HG03095 (cell line): Measurements from ENCODE around the gene ZNF714.
A peak's percentile ranks its signal among the peaks of the same experiment; 100 is the strongest.

Experiments used
- ATAC-seq: cut with Tn5 transposase; IDR thresholded peaks from one replicate; pipeline ENCODE4 v1.9.1; 2021; ENCODE audit warnings: moderate library complexity; ENCODE audit not compliant: unreplicated experiment

Gene ZNF714

DNA sequence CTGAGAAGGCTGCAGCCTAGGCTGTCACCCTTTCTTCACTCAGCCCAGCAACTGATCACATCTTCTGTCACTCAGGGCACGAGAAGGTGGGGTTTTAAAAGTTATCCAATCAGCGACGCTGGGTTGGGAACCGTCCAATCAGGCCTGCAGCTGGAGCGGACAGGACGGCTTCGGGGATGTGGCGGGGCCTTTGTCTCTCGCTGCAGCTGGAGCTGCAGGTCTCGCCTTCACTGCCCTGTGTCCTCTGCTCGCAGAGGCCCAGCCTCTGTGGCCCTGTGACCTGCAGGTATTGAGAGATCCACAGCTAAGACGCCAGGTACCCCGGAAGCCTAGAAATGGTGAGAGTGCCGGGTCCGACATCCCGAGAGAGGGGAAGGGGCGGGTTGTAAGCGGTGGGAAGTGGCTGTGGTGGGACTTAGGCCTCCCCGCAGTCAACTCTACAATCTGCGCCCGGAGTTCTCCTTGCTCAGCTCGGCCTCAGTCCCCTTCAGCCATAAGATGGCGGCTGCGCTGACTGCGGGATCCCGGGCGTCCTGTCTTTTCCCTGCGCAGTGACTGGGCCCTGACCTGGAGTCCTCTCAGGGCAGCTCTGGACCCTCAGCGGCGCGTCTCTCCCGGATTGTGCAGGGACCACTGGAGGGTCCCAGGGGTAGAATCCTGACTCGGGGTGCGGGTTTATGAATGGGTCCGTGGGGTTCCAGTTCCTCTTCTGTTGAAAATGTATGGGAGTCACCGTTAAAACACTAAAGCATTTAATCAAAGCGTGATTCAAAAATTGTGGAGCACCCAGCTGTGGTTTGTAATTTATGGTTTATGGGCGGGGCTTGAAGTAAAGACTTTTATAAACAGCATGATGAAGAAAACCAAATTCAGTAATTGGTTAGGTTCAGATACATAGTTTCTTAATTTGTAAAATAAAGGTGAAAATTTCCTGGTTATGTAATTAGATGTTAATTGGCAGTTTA, at the start of gene ZNF714:
Gene ZNF714, plus strand, starts transcription at position 193 of the 965 bp plus-strand sequence. CDS start 16,066 bp downstream, outside the sequence.
- ATAC-seq = peak; percentile 97

DNA sequence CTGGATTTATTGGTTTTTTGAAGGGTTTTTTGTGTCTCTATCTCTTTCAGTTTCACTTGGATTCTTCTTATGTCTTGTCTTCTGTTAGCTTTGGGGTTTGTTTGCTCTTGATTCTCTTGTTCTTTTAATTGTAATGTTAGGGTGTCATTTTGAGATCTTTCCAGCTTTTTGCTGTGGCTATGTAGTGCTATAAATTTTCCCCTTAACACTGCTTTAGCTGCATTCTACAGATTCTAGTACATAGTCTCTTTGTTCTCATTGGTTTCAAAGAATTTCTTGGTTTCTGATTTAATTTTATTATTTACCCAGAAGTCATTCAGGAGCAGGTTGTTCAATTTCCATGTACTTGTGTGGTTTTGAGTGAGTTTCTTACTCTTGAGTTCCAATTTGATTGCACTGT, 37.0 kb upstream of the ZNF714 start:
- no peak for ATAC-seq

GRCh38 chr19:21046489-21046888, 35.5 kb upstream of the ZNF714 start:
- ATAC-seq = no peak

GRCh38 chr19:21047716-21048115, 34.3 kb upstream of the ZNF714 start:
- ATAC-seq = no peak

- no peak for ATAC-seq
Observed at GRCh38 chr19:21052902-21053301, 29.1 kb upstream of the ZNF714 start.

DNA sequence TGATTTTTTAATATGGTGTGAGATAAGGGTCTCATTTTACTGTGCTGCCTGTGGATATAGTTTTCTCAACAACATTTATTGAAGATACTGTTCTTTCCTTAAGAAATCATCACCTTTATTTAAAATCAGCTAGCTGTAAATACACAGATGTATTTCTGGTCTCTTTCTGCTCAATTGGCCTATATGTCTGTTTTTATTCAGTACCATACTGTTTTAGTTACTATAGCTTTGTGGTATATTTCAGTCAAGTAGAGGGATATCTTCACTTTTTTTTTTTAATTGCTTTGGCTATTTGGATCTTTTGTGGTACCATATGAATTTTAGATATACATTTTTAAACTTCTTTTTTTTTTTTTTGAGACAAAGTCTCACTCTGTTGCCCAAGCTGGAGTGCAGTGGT, 16.7 kb upstream of the ZNF714 start:
- ATAC-seq = no peak

DNA sequence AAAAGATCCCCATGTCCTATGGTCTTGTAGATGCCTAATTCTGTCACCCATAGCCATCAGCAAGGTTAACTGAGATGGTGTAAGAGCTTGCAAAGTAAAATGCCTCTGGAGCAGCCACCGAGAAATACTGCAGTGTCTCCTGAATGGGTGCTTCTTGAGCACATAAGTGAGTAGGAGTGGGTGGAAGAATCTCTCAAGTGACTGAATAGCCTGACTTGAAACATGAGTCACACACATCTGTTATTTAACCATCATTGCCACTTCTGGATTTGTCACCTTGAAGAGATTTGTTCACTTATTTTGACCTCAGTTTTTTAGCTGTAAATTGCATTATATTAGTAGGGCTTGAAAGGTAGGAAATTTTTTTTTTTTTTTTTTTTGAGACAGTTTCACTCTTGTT, 2.3 kb downstream of the ZNF714 start:
- no peak for ATAC-seq

DNA sequence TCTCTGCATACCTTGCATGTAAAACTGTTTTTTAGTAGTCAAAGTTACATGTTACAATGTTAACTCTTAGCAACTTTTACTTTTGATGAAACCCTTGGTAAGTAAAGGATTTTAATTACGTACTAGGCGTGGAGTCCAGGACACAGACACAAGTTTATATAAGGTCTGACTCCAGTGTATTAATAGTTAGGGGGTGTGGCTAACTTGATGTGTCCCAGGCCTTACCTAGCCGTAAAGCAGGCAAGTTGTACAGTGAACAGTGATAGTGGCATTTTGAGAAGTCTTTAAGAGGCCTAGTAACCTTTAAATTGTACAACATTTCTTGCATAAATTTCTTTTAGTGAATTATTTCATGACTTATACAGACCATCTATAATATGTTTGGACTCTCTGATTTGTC, 5.9 kb downstream of the ZNF714 start:
- ATAC-seq = no peak

DNA sequence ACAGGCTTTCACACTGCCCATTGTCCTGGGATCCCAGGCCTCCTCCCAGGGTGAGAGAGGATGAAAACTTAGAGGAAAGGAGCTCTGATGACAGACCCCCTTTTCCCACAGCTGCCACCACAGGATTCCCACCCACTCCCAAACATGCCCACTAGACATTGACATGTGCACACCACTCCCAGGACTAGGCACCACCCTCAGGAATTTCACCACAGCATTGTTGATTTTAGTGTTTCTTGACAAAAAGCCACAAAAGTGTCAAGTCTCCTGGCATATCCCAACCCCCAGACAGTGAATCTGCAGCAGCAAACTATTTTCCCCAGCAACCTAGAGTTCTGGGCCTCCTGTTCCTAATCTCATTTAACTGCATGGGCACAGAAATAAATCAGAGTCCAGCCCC, 10.1 kb downstream of the ZNF714 start:
- no peak for ATAC-seq

- no peak for ATAC-seq
Observed at GRCh38 chr19:21094347-21095025, 12.5 kb downstream of the ZNF714 start.

GRCh38 chr19:21098291-21098690, 16.3 kb downstream of the ZNF714 start:
- no peak for ATAC-seq

GRCh38 chr19:21101521-21102242, 19.7 kb downstream of the ZNF714 start:
- no peak for ATAC-seq

DNA sequence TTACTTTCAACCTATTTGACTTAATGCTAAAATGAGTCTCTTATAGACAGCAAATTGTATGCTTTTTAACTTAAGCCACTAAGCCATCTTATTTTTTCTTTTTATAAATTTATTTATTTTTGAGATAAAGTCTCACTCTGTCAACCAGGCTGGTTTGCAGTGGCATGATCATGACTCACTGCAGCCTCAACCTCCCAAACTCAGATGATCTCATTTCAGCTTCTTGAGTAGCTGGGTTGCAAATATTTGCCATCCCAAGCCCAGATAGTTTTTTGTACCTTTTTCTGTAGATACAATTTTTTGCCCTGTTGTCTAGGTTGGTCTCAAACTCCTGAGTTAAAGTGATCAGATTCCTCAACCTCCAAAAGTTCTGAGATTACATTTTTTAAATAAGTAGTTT, 27.1 kb downstream of the ZNF714 start:
- ATAC-seq = no peak

GRCh38 chr19:21110183-21110582, 28.2 kb downstream of the ZNF714 start:
- ATAC-seq = no peak

DNA sequence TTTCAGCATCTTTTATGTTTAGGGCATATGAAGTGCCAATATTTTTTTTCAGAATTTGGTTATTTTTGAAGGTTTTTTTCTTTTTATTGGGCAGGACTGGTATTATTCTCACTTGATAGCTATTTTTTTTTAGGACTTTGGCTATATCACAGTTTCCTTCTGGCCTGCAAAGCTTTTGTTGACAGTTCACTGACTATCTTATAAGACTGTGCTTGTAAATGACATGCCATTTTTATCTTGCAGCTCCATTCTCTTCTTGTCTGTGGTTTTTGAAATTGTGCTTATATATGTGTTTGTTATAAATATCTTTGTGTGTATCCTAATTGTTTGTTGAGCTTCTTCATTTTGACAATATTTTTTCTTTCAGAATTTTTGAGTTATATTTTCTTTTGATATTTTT, 33.4 kb downstream of the ZNF714 start:
- no peak for ATAC-seq

DNA sequence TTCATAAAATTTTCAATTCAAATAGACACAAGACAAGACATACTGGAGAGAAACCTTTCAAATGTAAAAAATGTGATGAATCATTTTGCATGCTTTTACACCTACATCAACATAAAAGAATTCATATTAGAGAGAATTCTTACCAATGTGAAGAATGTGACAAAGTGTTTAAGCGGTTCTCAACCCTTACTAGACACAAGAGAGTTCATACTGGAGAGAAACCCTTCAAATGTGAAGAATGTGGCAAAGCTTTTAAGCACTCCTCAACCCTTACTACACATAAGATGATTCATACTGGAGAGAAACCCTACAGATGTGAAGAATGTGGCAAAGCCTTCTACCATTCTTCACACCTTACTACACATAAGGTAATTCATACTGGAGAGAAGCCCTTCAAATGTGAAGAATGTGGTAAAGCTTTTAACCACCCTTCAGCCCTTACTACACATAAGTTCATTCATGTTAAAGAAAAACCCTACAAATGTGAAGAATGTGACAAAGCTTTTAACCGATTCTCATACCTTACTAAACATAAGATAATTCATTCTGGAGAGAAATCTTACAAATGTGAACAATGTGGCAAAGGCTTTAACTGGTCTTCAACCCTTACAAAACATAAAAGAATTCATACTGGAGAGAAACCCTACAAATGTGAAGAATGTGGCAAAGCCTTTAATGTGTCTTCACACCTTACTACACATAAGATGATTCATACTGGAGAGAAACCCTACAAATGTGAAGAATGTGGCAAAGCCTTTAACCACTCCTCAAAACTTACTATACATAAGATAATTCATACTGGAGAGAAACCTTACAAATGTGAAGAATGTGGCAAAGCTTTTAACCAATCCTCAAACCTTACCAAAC, 35.3 kb downstream of the ZNF714 start:
- no peak for ATAC-seq

DNA sequence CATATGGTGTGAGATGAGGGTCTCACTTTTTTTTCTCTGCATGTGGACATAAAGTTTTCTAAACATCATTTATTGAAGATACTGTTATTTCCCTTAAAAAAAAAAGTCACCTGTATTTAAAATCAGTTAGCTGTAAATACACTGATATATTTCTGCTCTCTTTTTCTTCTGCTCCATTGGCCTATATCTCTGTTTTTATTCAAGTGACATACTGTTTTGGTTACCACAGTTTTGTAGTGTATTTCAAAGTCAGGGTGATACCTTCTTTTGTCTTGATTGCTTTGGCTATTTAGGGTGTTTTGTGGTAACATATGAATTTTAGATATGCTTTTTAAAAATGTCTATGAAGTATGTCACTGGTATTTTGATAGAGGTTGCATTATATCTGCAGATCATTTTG, 44.1 kb downstream of the ZNF714 start:
- no peak for ATAC-seq

- ATAC-seq = no peak
Observed at GRCh38 chr19:21127001-21127400, 45.0 kb downstream of the ZNF714 start.

DNA sequence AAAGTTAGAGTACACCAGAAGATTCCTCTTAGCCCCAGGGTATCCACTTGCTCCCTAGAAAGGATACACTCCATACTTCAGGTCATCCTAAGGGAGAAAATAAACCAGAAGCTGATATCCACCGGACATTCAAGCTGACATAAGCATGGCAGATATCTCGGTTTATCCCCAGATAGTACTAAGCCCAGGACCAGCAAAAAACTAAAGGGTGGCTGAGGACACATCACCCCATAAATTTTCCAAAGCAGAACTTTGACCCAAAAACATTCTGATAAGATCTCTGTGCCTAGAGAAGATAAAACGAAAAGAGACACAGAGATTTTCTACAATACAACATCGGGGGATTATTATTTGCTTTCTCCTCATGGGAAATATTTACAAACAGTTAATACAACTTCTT, 45.9 kb downstream of the ZNF714 start:
- no peak for ATAC-seq

DNA sequence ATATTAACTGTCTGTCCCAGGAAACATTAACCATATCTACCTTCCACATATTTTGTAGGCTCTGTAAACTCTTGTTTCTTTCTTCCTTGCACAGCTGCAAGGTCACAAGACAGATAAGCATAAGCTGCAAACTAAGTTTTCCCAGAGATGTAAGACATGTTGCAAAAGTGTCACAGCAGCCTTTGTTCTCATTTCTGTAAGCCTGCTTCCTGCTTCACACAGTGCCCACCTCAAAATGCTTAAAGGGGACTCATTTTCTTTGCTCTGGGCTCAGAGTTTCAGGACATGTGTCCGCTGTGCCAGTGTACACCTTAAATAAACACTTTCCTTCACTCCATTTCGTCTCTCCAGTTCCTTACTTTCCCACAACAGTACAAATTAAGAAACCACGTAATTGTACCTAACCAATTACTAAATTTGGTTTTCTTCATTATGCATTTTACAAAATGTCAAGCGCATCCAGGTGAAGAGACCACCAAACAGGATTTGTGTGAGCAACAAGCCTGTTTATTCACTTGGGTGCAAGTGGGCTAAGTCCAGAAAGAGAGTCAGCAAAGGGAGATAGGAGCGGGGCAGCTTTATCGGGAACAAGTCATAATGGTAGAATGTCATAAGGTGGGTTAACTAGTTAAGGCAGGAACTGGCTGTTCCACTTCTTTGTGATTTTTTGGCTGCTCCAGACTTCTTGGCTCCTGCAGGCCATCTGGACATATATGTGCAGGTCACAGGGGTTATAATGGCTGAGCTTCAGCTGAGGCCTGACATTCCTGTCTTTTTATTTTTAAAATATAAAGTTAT, 47.1 kb downstream of the ZNF714 start:
- no peak for ATAC-seq
